Suppressor macrophage (primary cell): Measurements from ENCODE around the gene SVBP.
"Not testable (repeated sequence)": the region's sequence is repeated elsewhere in the genome, so short reads cannot be mapped to it uniquely, and the experiment has no call there.

Source experiments
- DNase-seq, 4 experiments: peaks; one replicate each; pipeline ENCODE4 v3.0.0-alpha.2; 2020 to 2022
- total RNA-seq, 17 experiments: gene quantifications; one replicate each; lab custom pipeline; 2026; ENCODE audit warnings: mixed read lengths in 6 of 17, inconsistent platforms in 3 of 17; lab: John Stamatoyannopoulos, UW

SVBP gene, protein sequence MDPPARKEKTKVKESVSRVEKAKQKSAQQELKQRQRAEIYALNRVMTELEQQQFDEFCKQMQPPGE
- 3.3 to 8.8 (median 6.1) reads per million in 17 experiments for total RNA-seq

DNA sequence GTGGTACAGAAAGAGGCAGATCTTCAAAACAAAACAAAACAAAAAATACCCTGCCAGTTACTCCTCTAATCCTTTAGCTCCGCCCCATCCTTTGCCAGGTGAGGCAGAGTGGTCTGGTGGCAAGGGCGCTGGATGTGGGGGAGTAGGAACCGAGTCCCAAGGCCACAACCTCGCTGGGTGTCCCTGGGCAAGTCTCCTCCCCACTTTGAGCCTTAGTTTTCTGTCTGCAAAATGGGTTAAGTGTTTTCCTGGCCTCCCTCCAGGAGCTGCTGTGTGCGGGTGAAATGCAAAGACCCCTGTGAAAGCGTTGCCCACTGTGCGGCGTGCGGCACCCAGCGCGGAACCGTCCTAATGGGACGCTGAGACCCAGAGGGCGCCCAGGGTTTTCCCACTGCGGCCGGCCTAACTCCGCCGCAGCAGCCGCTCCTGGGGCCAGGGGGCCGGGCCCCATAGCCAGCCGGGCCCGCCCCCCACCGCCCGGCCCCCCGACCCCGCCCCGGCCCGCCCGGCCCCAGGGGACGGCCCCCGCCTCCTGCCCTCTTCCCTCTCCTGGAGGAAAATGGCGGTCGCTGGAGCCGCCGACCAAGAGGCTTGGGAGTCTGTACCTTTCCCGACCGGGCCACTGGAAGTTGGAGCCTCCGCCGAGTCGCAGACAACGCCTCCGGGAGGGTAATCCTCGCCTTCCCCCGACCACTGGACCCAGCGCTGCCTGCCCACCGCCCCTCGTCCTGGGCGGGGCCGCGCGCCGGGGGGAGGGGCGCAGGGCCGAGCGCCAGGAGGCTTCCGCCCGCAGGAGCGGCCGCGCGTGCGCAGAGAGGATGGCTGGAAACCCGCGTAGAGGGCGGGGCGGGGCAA, at the start of gene SVBP, which contains the start of gene ERMAP:
Gene SVBP (minus strand): TSS at position 813 of the 855 bp plus-strand sequence. CDS start 853 bp downstream, outside the sequence.
Gene ERMAP (plus strand): TSS at position 538 of the 855 bp plus-strand sequence. CDS start 13,327 bp downstream, outside the sequence.
- peak; percentile 95 to 99 (median 96) for DNase-seq

DNA sequence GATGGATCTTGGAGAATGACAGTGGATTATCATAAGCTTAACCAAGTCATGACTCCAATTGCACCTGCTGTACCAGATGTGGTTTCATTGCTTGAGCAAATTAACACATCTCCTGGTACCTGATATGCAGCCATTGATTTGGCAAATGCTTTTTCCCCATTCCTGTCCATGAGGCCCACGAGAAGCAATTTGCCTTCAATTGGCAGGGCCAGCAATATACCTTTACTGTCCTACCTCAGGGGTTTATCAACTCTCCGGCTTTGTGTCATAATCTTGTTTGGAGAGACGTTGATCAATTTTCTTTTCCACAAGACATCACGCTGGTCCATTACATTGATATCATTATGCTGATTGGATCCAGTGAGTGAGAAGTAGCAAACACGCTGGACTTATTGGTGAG, 49.4 kb upstream of the SVBP start:
- DNase-seq = no peak

DNA sequence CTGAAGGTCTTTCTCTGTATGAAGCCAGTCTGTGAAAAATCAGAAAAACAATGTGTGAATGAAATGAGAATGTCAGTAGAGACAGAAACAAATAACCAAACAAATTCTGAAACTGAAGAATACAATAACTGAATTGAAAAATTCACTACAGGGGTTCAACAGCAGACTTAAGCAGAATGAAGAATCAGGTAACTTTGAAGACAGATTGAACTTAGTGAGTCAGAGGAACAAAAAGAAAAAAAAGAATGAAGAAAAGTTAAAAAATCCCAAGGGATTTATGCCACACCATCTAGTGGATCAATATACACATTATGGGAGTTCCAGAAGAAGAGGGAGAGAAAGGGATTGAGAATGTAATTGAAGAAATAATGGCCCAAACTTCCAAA, 43.8 kb upstream of the SVBP start:
- no peak for DNase-seq

DNA sequence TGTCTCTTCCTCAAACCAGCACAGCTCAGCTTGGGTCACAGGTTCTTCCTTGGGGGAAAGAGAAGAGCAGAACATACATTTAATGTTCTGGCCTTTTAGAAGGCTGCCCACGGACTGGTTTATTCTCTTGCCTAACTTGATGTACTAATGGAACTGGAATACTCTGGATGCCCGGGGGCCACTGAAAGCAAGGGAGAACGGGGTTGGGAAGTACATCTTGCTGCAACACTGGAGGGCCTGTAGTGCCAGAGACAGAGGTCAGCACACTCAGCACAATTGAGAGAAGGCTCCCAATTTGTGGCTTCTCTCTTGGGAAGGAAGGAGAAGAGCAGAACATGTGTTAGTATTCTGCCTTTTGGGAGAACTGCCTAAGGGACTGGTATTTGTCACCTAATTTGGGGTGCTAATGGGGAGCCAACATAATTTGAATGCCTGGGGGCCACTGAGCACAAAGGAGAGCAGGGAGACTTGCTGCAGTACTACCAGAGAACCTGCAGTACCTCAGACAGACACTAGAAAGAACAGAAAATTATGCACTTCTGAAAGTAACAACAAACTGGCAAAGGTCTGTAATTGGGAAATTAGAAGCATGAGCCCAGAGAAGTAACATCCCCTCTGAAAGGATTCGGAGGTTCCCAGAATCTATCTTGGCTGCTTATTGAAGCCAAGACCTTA, 43.3 kb upstream of the SVBP start:
- DNase-seq = no peak

DNA sequence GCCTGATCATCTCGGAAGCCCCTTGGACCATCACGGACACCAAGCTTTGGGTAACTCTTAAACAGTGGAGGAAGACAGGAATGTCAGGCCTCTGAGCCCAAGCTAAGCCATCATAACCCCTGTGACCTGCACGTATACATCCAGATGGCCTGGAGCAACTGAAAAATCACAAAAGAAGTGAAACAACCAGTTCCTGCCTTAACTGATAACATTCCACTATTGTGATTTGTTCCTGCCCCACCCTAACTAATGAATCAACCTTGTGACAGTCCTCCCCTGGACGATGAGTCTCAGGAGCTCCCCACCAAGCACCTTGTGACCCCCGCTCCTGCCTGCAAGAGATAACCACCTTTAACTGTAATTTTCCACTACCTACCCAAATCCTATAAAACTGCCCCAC, 42.2 kb upstream of the SVBP start:
- DNase-seq = not testable (repeated sequence)

DNA sequence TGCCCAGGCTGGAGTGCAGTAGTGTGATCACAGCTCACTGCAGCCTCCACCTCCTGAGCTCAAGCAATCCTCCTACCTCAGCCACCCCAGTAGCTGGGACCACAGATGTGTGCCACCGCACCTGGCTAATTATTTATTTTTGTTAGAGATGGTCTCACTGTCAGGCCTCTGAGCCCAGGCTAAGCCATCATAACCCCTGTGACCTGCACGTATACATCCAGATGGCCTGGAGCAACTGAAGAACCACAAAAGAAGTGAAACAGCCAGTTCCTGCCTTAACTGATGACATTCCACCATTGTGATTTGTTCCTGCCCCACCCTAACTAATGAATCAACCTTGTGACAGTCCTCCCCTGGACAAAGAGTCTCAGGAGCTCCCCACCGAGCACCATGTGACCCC, 39.4 kb upstream of the SVBP start:
- DNase-seq = not testable (repeated sequence)

DNA sequence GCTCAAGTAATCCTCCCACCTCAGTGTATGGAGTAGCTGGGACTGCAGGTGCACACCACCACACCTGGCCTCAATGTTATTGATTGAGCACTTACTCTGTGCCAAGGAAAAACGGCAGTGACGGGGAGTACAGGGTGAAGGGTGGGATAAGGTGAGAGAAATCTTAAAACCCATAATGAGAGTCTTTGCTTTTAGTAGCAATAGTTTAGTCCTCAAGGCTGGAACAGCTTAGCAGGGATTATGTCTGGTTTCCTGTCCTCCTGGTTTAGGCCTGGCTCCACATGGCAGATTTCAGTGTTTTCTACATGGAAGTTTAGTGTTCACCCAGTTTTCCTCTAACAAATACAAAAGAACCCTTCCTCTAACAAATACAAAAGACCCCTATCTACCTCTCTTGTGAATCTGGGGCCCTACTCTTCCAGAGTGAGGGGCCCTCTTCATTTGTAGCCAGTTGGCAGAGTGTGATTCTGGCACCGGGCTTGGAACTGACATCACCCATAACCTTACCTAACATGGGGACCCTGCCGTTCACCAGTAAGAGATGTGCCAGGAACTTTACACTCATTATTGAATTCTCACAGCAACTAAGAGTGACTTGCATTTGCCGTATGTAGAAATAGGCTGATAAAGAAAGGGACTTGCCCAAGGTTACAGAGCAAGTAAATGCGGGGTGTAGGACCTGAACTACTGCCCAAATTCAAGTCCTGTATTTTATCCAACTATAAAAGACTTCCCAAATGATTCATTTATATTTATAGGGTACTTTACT, 36.1 kb upstream of the SVBP start:
- DNase-seq = no peak

DNA sequence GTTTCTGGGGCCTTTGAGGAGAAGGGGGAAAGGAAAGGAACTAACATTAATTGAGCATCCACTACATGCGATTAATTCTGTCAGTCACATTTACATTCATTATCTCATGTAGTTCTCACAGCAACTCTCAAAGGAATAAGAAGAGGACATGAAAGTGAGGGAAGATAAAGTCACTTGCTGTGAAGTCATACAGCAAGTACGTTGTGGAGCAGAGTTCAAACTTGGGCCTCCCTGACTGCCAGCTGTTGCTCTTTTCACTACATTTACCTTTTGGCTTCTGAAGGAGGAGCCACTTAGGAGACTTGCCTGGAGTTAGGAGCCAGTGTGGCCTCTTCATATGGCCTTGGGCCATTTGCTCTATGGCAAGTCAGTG, 35.4 kb upstream of the SVBP start:
- no peak for DNase-seq

DNA sequence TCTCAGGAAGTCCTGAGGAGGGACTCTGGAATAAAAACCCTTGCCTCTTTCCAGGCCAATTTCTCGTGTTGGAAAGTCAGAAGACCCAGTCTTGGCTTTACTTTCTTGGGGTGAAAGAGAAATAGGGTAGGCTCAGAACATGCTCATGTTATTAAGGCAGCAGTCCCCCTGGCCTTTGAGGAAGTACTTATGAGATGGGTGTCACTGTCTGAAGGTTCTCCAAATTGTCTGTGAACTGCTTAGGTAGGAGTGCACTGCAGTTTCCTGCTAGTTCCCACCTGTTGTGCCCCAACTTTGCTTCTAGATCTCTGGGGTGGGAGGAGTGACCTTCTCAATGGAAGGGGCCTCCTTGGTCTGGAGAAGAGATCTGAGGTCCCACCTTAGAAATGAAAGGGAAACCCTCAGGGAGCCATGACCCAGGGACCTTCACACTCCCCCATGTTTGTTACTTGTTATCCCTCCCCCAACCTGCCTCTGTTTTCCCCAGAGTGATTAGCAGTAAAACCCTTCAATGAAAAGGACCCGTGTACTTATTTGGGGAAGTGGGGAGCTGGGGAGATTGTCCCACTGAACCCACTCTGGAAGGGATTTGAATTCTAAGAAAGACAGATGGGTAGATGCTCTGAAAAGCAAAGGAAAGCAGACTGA, 34.9 kb upstream of the SVBP start:
- DNase-seq = no peak

DNA sequence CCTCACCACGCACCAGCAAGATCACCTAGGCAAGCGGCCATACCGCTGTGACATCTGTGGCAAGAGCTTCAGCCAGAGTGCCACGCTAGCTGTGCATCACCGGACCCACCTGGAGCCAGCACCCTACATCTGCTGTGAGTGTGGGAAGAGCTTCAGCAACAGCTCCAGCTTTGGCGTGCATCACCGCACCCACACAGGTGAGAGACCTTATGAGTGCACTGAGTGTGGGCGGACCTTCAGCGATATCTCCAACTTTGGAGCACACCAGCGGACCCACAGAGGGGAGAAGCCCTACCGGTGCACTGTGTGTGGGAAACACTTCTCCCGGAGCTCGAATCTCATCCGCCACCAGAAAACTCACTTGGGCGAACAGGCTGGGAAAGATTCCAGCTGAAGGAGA, 34.2 kb upstream of the SVBP start:
- DNase-seq = no peak

DNA sequence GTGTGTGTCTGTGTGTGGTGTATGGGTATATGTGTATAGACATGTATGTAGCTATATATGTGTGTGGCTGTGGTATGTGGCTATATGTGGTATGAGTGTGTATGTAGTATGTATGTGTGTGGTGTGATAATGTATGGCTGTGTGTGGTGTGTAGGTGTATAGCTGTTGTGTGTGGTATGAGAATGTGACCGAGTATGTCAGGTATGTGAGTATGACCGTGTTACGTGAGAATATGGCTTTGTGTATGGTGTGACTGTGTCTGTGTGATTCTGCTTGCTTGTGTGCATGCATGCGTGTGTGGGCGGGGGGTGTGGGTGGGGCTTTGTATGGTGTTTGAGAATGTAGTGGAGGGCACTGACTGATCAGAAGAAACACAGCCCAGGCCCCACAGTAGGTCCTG, 32.7 kb upstream of the SVBP start:
- DNase-seq = no peak

DNA sequence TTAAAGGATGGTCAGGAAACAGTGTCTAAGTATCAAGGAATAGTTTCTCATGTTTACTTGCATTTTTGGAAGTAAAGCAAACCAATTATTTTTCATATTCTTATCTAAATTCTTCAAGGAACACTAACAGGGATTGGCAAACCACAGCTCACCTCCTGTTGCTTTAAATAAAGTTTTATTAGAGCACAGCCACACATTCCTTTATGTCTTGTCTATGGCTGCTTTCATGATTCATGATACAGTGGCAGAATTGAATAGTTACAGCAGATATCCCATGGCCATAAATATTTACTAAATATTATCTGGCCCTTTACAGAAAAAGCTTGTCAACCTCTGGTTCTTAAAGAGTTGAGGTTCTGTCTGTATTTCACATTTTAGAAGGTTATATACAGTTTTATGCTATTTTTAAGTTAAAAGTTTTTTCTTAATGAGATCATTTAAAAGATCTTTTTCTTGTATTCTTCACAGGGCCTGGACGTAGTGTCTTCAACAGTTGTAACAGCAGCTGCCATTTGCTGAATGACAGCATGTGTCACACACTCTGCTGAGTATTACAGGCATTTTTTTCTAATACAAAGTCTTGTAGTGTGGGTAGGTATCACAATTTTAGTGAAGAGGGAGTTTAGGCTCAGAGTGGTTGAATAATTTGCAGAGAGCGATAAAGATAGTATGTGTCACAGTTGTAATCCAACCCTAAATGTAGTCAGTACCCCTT, 31.8 kb upstream of the SVBP start:
- DNase-seq = no peak

DNA sequence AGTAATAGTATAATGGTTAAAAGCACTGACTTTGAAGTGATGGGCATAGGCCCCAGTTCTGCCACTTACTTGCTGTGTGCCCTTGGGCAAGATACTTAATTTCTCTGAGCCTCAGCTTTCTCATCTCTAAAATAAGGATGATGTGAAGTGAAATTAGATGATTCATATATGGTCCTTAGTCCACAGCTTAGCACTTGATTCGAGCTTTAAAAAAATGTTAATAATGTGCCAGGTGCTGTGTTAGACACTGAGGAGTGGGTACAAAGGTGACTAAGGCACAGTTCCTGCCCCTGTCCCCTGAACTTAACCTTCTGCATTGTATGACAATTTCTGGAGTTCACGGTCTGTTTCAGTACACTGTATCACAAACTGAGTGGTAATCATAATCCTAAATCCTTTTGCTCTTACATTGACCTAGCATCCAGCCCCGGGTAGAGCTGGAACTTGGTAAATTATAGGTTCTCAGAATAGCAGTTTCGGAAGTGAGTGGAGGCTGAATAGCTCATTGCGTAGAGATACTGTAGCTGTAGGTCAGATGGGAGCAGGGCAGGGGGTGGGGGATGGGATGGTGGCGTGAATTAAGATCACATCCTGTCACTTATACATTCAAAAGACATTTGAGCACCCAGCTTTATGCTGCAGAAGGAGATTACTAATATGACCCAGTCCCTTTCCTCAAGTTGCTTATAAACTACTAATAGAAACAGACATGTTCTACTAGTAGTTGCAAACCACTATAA, 30.7 kb upstream of the SVBP start:
- no peak for DNase-seq

DNA sequence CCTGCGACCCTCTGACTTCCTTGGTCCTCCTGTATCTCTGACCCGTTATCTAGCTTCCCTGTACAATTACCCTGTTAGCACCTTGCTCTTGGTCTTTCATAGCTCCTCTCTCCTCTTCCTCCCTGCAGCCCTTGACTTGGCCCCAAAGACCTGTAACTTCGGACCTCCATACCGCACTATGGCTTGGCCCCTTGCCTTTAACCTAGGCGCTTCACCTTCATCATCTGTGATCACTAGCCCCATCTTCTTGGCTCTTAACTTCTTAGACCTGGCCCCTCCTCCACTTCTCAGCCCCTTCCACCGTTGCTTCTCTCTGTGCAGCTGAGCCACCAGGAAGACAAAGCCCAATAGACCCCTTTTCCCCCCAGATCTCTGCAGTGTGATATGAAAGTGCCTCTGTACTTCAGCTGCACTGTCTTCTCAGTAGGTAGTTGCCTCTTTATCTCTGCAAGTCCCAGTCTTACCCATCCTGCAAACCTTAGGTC, 30.0 kb upstream of the SVBP start:
- no peak for DNase-seq

DNA sequence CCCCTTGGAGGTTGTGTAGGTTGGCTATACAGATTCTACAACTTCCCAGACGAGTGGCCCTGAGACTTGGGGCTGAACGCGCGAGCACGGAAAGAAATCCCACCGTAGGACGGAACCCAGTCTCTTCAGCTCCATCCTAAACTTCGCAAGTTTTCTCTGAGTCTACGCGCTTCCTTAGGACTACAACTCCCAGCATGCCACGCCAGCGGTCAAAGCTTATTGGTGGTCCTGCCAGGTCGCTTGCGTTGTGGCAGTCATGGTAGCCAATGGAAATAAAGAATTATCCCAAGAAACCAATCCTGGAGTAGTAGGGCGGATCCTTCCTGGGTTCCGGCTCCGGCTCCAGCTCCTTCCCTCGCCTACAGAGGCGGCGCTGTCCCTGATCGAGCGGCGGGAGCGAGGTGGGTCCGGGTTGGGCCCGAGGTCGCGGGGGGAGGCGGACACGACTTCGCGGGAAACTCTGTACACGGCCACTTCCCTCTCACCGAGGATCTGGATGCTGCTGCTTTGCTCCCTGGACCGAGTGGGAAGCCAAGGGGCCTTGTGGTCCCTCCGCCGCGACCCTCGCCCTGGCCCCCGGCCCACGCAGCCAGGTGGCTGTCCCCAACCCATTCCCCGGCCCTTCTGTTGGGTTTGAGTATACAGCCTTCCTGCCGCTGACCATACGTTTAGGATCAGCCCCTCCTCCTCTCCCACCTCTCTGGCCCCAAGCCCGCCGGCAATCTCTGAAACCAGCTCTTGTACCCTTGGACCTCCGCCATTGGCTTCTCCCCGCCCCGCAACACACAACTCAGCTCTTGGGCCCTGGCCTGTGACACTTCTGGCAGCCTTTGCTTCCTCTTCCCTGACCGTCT, 29.3 kb upstream of the SVBP start, which contains the start of gene ZNF691:
Gene ZNF691 (plus strand): TSS at position 357 of the 854 bp plus-strand sequence. CDS start 3,046 bp downstream, outside the sequence.
- DNase-seq = peak; percentile 95 to 98 (median 96)

DNA sequence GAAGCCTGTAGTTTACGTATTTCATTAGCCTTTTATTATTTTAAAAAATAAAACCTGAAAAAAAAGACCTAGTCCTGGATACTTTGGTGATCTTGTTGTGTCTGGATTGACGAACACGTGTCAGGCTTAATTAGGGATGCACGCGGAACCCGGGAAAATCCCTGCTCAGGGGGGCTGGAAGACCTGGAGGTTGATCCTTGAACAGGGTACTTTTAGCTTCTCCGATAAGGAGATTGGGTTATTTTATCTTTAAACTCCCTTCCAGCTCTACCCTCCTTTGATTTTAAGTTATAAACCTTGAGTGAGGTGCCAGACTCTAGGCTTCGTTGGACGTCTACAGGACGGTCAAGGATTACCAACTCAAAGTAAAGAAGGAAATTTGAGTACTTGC, 28.7 kb upstream of the SVBP start:
- DNase-seq = peak in 1 of 4 experiments; percentile 17

DNA sequence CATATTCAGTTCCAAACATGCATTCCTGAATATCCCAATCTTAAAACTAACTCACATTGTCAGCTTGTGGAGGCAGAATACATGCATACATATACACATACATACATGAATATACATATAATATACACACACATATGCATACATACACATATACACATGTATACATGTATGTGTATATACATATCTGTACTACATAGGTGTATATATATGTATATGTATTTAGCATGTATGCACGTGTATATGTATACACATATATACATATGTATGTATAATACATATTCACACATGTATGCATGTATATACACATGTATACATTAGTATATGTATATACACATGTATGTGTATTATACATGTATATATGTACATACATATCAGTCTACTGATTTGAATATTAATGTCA, 28.0 kb upstream of the SVBP start:
- no peak for DNase-seq

DNA sequence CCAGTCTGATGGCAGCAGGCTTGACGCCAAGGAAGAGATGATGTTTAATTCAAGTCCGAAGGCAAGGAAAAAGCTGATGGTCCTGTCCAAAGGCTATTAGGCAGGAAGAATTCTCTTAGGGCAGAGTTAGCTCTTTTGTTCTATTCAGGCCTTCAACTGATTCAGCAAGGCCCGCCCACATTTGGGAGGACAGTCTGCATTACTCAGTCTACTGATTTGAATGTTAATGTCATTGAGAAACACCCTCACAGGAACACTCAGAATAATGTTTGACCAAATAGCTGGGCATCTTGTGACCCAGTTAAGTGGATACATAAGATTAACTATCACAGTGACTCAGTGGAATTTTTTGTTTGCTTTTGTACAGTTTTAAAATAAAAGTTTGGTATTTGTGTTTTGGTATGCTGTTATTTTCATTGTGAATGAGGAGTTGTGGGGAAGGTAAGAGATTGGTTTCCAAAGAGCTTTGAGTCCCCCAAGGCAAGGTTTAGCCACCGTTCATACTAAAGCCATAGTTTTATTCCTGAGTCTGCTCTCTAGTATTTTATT, 27.5 kb upstream of the SVBP start:
- DNase-seq = peak; percentile 55 to 77 (median 69)

DNA sequence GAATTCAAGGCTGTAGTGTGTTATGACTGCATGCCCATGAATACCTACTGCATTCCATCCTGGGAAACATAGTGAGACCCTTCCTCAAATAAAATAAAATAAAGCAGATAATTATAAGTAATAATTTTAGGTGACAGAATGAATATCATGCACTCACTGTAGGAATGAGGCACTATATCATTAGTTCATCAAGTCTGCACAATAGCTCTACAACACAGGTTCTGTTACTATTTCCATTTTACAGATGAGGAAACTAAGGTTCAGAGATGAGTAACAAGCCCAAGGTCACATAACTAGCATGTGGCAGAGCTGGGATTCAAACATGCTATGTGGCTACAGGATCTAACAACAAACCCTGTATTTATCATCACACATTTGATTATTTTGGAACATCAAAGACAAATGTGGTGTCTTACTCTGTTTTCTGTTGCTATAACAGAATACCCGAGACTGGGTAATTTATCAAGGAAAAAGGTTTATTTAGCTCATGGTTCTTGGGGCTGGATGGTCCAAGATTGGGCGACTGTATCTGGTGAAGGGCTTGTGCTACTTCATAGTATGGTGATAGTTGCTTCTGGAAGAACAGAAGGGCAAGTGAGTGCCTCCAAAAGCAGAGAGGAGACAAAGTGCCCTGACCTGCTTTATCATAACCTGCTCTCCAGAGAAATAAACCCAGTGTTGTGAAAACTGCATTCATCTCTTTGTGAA, 24.4 kb upstream of the SVBP start:
- DNase-seq = no peak
